Neural cell (in vitro differentiated cells): ENCODE measurements around the gene TRIM14. TPM values are rescaled to one million over a fixed set of nuclear protein-coding genes. Genes with fewer than 3 reads are reported as not detected.

Experiments
- H2AFZ ChIP-seq: fragments of 200-600, 300-800 bp; sonication (generic), shearing (Covaris generic); 2 replicates; pipeline ENCODE4 v1.6.0; 2014; ENCODE audit warnings: low read depth, mild to moderate bottlenecking, antibody characterized with exemption, low read length, moderate library complexity
- H3F3A ChIP-seq: fragments of 200-600 bp; shearing (Covaris generic); 2 replicates; pipeline ENCODE4 v1.6.1; 2016; ENCODE audit warnings: mild to moderate bottlenecking, moderate library complexity, mixed read lengths, antibody characterized with exemption, low read length; ENCODE audit not compliant: insufficient read depth, poor library complexity, severe bottlenecking
- H3K27ac ChIP-seq: fragments of 200-600, 300-800 bp; sonication (generic), shearing (Covaris generic); 2 replicates; pipeline ENCODE4 v1.5.1; 2014; ENCODE audit warnings: mild to moderate bottlenecking, low read length, moderate library complexity
- H3K27me3 ChIP-seq: fragments of 300-800, 200-600 bp; sonication (generic), shearing (Covaris generic); 2 replicates; pipeline ENCODE4 v1.6.0; 2014; ENCODE audit warnings: mild to moderate bottlenecking, low read depth, low read length, moderate library complexity; ENCODE audit not compliant: insufficient read depth
- H3K36me3 ChIP-seq: fragments of 300-800, 200-600 bp; sonication (generic), shearing (Covaris generic); 2 replicates; pipeline ENCODE4 v1.5.1; 2014; ENCODE audit warnings: mild to moderate bottlenecking, antibody characterized with exemption, low read length, moderate library complexity; ENCODE audit not compliant: insufficient read depth
- H3K4me2 ChIP-seq: fragments of 300-800, 200-600 bp; sonication (generic), shearing (Covaris generic); 2 replicates; pipeline ENCODE4 v1.6.0; 2014; ENCODE audit warnings: mild to moderate bottlenecking, low read length
- H3K4me3 ChIP-seq: fragments of 300-800, 200-600 bp; sonication (generic), shearing (Covaris generic); 2 replicates; pipeline ENCODE4 v1.5.1; 2014; ENCODE audit warnings: mild to moderate bottlenecking, low read length, moderate library complexity
- H3K79me2 ChIP-seq: fragments of 200-600 bp; shearing (Covaris generic); replicated peaks from 2 replicates; pipeline ENCODE4 v1.6.0; 2014; ENCODE audit warnings: mild to moderate bottlenecking, low read length, moderate library complexity; ENCODE audit not compliant: insufficient read depth
- H3K9ac ChIP-seq: fragments of 300-800, 200-600 bp; sonication (generic), shearing (Covaris generic); 2 replicates; pipeline ENCODE4 v1.6.1; 2016; ENCODE audit warnings: mild to moderate bottlenecking, low read length, mixed read lengths
- H3K9me2 ChIP-seq: fragments of 200-600 bp; shearing (Covaris generic); 2 replicates; pipeline ENCODE4 v1.6.1; 2016; ENCODE audit warnings: mild to moderate bottlenecking, low read length, mixed read lengths; ENCODE audit not compliant: insufficient read depth
- H3K9me3 ChIP-seq: fragments of 200-600, 300-800 bp; sonication (generic), shearing (Covaris generic); 2 replicates; pipeline ENCODE4 v1.6.1; 2016; ENCODE audit warnings: mild to moderate bottlenecking, mixed run types, low read length, moderate library complexity, mixed read lengths
- H4K20me1 ChIP-seq: fragments of 200-600 bp; shearing (Covaris generic); 2 replicates; pipeline ENCODE4 v1.6.1; 2016; ENCODE audit warnings: mild to moderate bottlenecking, mixed run types; ENCODE audit not compliant: insufficient read depth
- CTCF ChIP-seq: fragments of 450-650 bp; IDR thresholded peaks from 2 replicates; pipeline ENCODE4 v1.5.1; 2014; ENCODE audit warnings: antibody characterized with exemption, mild to moderate bottlenecking, moderate library complexity; ENCODE audit not compliant: poor library complexity, severe bottlenecking
- EP300 ChIP-seq: fragments of 450-650 bp; conservative IDR thresholded peaks from 2 replicates; pipeline ENCODE4 v1.6.1; 2014; ENCODE audit warnings: antibody characterized with exemption, mild to moderate bottlenecking, moderate library complexity; ENCODE audit not compliant: poor library complexity, severe bottlenecking
- EZH2 ChIP-seq: fragments of 200-600, 300-800 bp; shearing (Covaris generic), sonication (generic); IDR thresholded peaks from 2 replicates; pipeline ENCODE4 v1.6.1; 2014; ENCODE audit warnings: antibody characterized with exemption, low read length, borderline replicate concordance, mild to moderate bottlenecking; ENCODE audit not compliant: insufficient read depth, poor library complexity, severe bottlenecking
- MXI1 ChIP-seq: fragments of 450-650 bp; conservative IDR thresholded peaks from 2 replicates; pipeline ENCODE4 v1.6.1; 2014; ENCODE audit warnings: antibody characterized with exemption, mild to moderate bottlenecking; ENCODE audit not compliant: poor library complexity, severe bottlenecking
- POLR2AphosphoS5 ChIP-seq: IDR thresholded peaks from 2 replicates; pipeline ENCODE4 v1.6.1; 2012
- RAD21 ChIP-seq: fragments of 450-650 bp; conservative IDR thresholded peaks from 2 replicates; pipeline ENCODE4 v1.6.1; 2014; ENCODE audit warnings: antibody characterized with exemption, mild to moderate bottlenecking, moderate library complexity
- REST ChIP-seq: IDR thresholded peaks from 2 replicates; pipeline ENCODE4 v1.6.1; 2012; ENCODE audit warnings: borderline replicate concordance
- SMC3 ChIP-seq: fragments of 450-650 bp; conservative IDR thresholded peaks from 2 replicates; pipeline ENCODE4 v1.6.1; 2014; ENCODE audit warnings: antibody characterized with exemption, mild to moderate bottlenecking, moderate library complexity; ENCODE audit not compliant: poor library complexity
- TAF1 ChIP-seq: IDR thresholded peaks from 2 replicates; pipeline ENCODE4 v1.6.1; 2012; ENCODE audit warnings: low read depth
- polyA plus RNA-seq: library from polyadenylated mRNA; depleted of rRNA; stranded (reverse); fragments of >200 nt; gene quantifications from 2 replicates; pipeline ENCODE4 v1.2.3, GENCODE V29; 2014

The TRIM14 gene
- polyA plus RNA-seq, 1 donor from 2014 or later, result not detected

GRCh38 chr9:98135558-98135934 lies 16.5 kb upstream of the TRIM14 start:
- Histone ChIP-seq H3K79me2 (no peaks in the 10 kb centered on the region), H3K27ac (no peak overlapping the region), H3K4me2 (no peak overlapping the region), H3K4me3 (no peak overlapping the region), H3K9me3 (no peaks in the 10 kb centered on the region), H3K27me3 (no peaks in the 10 kb centered on the region), H3F3A (no peaks in the 10 kb centered on the region), H4K20me1 (no peaks in the 10 kb centered on the region), H3K36me3 (no peaks in the 10 kb centered on the region), H2AFZ (no peak overlapping the region), H3K9me2 (no peaks in the 10 kb centered on the region), H3K9ac (no peak overlapping the region)
- no peak for TF ChIP-seq EP300
- no peak for TF ChIP-seq MXI1
- TF ChIP-seq REST, result no peak
- TF ChIP-seq EZH2, result no peak
- no peak for TF ChIP-seq SMC3
- TF ChIP-seq RAD21, result no peak
- TF ChIP-seq TAF1, result no peak
- no peak for TF ChIP-seq POLR2AphosphoS5
- no peak for TF ChIP-seq CTCF

- Histone ChIP-seq H3K27ac (no peak overlapping the region), H3K36me3 (no peaks in the 10 kb centered on the region), H3K27me3 (no peaks in the 10 kb centered on the region), H3K4me2 (no peak overlapping the region), H3K79me2 (no peaks in the 10 kb centered on the region), H3F3A (no peaks in the 10 kb centered on the region), H3K9me2 (no peaks in the 10 kb centered on the region), H3K9me3 (no peaks in the 10 kb centered on the region), H3K4me3 (no peak overlapping the region), H4K20me1 (no peaks in the 10 kb centered on the region), H3K9ac (no peak overlapping the region), H2AFZ (no peak overlapping the region)
- no peak for TF ChIP-seq MXI1
- no peak for TF ChIP-seq EZH2
- no peak for TF ChIP-seq POLR2AphosphoS5
Measured at GRCh38 chr9:98134702-98135557, 15.9 kb upstream of the TRIM14 start.
